HG03039 (cell line): ENCODE results near the gene AKAP13.

Experiments used
- ATAC-seq: cut with Tn5 transposase; IDR thresholded peaks from one replicate; pipeline ENCODE4 v1.9.1; 2021; ENCODE audit warnings: mild to moderate bottlenecking, moderate library complexity; ENCODE audit not compliant: unreplicated experiment

The AKAP13 gene

DNA sequence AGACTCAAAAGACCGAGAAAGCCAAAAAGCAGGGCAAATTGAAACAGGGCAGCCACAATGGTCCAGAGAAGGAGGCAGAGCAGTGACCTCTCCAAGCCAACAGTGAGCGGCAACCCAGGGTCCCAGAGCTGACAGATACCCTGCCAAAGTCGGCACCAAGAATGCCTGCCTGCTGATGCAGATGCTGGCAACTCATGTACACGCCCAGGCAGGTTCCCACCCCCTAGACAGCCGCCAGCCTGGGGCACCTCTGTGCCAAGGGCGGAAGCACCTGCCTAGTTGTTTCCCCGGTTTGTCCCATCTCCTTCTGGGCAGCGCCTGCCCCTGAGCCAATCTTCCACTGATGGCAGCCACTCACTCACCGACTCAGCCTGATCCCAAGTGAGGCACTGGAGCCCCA is 392.3 kb downstream of the AKAP13 start:
- no peak for ATAC-seq

DNA sequence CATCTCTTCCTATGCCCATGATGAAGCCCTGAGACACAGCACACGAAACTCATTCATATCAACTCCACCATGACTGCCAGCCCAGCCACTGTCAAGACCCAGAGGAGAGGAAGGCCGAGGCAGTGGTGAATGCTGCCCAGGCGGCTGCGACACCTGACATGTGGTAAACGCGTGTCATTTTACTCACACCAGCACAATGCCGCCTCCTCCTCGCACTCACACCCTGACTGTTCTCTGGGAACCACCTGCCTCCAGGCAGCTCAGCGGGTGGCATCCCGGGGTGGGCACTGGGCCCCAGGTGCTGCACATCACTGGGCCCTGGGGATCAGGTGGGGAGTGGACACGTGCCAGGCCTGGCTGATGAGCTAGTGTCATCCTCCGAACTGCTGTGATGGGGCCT is 392.8 kb downstream of the AKAP13 start:
- no peak for ATAC-seq

DNA sequence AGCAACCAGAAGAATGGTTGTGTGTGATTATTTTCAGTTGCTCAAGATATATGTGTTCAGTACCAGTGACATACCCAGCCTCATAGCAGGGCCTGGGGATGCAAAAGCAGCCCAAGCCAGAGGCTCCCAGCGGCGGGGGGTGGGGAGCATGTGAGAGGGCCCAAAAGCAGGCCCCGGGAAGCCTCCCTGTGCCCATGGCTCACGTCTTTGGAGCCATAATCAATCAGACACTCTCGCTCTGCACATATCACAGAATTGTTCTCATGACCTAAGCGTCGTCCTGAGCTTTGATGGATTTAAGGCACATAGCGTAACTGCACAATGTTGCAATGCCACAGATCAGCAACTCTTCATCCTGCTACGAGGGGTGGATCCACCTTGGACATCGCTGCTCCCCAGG is 393.6 kb downstream of the AKAP13 start:
- no peak for ATAC-seq

DNA sequence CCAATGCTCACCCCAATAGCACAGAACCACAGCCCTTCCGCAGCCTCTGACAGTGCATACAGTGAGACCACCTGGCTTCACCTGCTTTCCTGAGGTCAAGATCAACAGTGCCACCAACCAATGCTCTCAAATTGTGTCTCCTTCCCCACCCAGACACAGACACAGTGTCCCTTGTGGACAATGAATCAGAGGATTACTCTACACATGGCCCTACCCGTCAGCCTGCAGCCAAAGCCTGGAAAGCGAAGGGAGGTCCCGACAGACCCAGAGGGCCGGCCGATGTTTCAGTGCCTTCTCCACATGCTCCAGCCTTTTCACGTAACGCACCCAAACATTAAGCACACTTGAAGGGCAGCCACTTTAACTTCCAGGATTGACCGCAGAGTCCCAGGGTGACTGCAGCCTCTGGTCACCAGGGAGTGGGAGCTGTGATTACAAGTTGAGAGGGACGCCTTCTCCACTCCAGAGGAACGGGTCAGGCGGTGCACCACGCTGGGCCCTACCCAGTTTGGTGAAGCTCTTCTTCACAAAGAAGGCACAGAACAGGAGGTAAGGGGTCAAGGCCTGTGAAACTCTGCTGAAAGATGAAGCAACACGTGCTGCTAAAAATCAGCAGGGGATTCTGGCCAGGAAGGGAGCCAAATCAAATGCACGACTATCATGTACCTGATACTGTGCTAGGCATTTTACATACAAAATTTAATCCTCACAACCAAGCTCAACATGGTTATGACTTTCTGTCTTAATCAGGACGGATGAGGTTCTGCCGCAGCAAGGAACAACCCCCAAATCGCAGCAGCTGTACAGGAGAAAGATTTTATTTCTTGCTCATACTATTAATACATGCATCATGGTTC is 397.1 kb downstream of the AKAP13 start:
- no peak for ATAC-seq

DNA sequence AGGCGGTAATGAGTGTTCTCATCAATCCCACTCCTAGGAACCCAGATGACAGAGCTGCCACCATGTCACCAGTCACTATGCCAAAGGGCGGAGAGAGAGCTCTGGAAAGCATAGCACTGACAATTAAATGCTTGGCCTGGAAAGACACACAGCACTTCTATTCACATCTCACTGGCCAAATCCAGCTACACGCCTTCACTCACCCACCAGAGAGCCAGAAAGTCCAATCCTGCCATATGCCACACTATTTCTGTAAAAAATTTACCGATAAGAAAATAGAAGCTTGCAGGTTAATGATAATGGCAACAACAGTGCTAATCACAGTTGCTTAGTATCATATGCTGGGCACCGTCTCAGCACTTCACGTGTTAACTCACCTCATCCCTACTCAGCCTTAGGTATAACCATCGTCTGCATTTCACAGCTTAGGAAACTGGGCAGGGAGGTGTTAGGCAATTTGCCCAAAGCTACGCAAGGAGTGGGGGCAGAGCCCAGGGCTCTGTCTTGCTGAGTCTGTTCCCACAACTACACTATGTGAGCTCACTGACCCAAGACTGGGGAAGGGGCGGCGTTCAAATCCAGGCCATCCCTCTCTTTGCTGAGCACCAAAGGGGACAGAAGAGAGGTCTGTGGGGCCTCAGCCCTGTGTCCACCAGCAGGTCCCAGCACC is 397.8 kb downstream of the AKAP13 start:
- ATAC-seq: no peak

DNA sequence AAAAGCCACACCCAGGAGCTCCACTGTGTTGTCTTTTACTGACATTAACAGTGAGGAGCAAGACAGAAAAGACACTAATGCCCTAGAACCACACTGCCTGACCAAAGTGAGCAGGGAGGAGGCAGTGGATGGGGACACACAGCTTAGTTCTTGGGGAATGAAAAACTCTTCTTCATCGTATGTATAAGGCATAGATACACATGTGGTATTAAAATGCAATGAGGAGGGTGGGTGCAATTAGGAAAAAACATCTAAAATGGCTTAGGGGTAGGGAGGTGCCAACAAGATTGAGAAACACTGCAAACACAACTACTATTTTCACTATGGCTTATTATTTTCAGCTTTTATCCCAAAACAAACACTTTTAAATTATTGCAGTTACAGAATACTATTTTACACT is 398.8 kb downstream of the AKAP13 start:
- ATAC-seq: no peak

DNA sequence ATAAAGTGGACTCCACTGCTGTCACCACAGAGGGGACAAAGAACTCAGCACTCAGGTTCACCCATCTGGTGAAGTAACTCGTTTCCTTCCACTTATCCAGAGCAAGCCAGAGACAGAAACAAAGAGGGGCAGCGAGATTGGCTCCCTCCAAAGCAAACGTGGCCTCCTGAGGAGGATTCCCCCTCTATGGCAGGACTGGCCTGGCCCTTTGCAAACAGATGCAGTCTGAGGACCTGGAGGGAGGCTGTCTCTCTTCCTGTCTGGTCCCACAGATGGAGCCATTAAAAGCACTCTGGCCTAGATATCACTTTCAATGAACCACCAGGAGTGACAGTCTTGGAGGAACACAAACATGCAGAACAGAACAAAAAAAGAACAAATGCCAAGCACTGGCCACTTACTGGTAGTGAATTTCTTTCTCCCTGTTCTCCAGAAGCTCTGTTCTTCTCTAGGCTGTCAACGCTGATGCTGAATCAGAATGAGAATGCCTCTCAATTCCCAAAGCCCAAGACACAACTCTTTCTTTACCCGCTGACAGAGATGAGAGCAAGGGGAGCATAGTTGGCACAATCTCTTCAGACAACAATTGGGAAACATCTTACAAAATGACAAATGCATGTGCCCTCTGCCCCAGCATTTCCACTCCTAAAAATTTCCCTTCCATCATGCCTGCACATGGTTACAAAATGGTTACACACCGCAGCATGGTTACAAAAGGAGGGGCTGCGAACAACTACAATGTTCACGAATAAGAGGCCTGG is 400.0 kb downstream of the AKAP13 start:
- ATAC-seq: no peak

DNA sequence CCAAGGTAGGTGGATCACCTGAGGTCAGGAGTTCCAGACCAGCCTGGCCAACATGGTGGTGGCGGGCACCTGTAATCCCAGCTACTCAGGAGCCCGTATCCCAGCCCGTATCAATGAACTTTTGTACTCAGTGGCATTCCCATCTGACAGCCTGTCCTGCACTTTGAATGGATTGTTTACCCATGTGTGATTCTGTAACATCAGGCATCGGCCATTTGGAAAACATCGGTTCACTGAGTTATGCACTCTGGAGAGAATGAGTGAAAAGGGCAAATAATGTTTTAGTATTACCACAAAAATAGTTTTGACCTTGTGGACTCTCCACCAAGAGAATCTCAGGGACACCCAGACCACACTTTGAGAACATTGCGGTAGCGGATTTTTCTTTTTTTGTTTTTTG is 400.7 kb downstream of the AKAP13 start:
- no peak for ATAC-seq

DNA sequence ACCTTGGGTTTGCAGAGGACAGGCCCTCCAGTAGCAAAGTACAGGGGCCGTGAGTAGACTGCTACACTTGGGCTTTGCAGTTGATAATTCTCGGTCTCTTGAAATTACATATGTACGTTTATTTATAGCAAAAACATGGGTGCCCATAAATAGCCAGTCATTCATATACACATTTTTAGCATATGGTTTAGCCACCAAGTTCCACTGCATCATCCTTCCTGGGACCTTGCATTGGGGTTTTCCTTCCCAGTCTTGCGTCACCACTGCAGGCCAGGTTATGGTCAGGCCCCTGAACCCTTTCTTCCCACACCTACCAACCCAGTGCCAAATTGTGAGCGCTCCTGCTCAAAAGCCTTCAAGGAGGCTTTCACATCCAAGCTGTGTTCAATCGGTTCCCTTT is 401.7 kb downstream of the AKAP13 start:
- no peak for ATAC-seq

DNA sequence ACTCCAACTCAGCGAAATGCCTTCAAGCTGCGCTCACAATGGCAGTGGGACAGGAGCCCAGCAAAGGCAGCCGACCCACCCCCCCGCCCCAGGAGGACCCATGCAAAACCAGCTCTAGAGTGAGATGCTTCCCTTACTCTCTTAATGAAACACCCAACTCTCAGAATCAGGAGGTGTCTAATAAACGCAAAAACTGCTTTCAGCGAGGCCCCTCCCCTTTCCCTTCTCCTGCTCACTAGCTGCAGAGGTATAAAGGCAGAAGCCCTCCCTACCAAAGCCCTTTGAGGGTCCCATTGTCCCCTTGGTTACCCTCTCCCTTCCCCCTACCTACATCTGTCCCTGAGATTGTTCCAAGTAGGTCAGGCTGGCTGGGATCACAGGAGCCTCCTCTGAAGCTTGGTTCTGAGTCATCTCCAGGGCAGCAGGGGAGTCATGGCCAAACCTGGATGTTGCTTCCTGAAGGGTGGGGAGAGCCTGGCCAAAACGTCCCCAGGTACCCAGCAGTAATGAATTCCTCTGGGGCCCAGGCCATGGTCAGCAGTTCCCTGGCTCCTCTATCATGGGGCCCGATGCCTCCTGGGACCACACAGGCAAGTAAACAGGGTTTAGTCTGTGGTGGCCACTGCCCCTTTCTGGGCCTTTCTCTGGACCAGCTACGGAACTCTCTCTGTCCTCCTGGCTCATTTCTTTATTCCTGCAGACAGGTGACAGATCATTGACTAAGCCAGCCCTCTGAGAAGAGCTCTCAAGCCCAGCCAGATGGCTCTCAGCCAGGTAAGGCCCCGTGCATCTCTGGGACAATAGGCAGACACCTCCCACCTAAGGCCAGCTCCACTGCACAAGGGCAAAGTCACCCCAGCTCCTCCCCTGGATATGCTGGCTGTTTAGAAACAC is 405.7 kb downstream of the AKAP13 start:
- no peak for ATAC-seq

DNA sequence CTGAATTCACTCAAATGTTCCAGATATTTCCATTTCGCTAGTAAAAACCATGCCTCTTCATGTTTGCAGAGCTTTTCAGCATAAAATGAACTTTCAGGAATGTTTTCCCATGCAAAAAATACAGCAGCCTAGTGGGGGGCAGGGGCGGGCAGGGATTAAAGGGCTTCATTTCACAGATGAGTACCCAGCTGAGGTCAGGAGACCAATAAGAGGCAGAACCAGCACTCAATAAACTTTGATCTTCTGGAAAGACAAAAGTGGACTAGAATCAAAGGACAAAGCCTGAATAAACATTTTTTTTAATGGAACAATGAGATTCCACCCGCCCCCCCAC is 406.3 kb downstream of the AKAP13 start:
- no peak for ATAC-seq

DNA sequence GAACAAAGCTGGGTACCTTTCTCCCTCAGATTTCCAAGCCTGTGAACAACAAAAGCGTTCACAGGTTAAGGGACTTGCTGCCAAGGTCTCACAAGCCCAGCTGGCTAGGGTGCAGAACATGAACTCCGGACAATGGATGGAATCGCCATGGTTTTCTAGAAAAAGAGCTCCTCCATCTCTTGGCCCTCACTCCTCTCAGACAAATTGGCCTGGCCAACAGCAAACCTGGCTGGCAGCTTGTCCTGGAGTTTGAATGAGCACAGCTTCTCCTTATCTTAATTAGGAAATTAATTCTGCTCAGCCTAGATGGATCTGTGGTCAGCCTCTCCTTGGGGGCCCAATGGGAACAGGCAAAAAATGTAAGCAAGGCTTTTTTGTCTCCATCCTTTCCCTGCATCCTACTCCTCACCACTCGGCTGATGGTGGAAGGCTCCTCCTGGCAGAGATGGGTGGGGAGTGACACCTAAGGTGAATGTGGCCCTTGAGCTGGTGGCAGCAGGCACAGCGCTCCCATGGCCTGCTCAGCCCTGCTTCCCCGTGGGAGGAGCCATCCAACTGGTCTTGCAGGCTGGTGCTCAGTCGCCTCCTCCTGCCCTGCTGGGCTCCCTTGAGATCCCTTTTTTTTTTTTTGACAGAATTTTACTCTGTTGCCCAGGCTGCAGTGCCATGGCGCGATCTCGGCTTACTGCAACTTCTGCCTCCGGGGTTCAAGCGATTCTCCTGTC is 408.5 kb downstream of the AKAP13 start:
- ATAC-seq: no peak

DNA sequence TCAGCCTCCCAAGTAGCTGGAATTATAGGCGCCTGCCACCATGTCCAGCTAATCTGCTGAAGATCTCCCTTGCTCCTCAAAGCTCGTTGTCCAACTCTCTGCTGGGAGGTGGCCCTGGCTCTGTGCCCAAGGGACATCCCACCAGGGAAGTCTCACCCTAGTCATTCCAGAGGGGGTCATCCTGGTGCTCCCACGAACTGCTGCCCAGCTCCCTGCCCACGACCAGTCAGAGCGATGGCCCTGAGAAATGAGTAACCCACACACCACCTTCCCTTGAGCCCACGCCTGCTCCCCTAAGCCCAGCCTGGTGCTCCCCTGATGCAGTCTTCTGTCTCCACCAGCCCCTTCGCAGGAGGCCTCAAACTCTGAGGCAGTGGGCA is 409.1 kb downstream of the AKAP13 start:
- no peak for ATAC-seq

DNA sequence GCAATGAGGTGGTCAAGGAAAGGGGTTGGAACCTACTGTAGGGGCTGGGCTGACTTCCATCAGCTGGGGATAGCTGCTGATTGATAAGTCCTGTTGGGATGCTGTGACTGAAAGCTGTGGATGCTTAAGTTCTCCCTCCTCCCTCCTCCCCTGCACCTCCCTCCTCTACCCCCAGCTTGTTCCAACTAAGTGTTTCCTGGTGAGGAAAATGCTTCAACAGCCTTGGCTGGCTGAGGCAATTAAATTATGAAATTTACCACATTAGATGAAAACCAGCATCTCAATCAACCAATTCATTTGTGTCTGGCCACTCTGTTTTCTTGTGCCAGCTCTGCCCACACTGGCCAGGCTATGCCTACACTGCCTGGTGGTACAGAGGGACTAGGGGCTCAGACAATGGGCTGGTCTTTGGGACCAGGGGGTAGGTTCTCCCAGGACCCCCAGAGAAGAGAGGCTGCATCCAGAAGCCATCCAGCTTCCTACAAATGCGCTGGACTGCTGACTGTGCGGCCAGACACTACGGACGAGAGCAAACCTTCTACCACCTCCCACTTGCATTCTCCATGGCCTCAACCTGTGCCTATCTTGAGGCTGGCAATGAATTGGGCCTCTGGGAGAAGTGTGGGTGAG is 411.8 kb downstream of the AKAP13 start:
- ATAC-seq: no peak

DNA sequence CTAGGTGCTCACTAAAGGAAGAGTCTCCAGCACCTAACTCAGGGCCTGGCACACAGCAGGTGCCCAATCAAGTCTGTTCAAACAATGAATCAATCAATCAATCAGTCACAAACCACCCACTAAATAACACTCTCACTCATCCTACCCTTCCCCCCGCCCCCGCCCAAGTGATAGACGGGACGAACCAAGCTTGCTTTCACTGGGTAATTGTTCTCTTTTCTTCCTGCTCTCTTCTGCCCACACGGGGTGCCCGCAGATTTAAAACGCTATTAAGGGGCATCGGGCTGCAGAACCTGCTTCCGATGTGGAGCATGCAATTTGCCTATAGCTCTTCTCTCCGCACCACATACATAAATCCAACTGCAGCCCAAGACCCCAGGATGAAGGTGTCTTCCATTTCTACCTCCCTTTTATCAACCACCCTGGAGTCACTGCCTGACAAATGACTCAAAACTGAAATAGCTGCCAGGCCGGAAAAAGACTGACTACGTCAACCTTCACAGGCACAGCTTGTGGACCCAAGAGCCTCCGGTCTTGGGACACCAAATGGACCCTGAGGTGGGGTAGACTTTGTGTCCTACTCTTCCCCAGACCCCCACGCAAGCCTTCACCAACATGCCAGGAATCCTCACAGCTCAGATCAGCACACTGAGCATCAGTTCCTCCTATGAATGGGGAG is 412.6 kb downstream of the AKAP13 start:
- no peak for ATAC-seq

DNA sequence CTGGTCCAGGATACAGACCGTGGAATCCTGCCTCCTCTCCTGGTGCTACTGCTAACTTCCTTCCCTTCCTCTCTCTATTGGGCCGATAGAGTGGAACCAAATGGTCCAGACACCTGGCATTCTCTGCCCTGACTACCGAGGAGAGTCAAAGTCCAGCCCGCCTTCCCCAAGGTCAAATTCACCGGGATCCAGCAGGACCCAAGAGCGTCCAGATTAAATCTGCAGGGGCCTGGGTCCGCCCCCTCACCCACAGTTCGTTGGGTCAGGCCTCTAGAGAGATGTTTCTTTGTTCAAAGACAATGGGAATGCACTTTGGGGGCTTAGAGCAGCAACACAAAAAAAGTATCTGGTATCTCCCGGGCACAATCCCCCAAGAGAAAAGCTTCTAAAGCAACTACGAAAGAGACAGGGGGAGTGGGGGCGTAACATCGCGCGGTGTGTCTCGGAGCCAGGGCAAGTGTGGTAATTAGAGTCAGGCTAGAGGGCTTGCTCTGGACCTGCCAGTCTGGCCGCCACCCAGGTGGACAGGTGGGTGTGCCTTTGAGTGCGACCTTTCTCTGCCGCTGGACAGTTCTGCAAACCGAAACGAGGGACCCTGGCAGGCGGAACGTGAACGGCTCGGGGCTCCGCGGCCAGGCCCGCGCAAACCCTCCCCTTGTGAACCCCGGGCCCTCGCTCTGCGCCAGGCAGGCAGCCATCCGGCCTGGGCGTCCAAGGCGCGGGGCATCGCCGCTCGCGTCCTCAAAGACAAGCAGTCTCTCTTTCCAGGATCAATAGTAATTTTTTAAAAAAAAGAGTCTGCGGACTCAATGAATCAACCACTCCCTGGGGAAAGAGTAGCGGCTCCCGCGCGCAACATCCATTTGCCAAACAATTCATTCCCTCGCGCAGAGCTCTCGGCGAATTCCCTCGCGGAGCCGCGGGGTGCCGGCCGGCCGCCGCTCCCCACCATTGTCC is 413.5 kb downstream of the AKAP13 start:
- peak; percentile 33 for ATAC-seq

DNA sequence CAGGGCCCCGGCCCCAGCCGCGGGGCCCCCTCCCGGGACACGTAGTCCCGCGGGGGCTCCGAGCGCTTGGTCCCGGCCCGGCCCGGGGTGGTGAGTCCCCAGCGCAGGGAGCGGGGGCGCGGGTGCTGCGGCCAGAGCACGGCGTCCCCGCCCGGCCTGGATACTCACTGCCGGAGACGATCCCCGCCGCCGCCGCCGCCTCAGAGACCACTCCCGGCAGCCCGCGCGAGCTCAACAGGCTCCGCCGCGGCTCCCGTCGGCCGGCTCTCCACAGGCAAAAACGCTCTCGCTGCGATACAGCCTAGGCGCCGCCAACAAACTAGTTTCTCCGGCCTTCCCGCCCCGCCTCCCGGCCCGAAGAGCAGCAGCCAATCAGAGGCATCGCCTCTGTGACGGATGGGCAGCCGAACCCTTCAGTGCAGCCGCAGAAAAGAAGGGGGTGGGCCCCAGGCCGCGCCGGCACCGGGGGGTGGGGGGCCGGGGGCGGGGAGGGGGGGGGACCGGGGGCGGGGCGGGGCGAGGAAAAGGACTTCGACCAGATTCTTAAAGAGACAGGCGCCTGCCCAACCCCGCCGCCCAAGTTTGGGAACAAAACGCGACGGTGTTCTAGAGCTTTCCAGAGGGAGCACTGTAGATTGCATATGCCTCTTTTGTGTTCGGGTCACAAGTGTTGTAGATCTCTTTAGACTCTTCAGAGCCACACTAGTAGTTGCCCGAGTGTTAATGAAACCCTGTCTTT is 414.4 kb downstream of the AKAP13 start, which contains the start of gene KLHL25:
TSS of gene KLHL25 (minus strand) at position 328 of the 739 bp plus-strand sequence. CDS start 25,115 bp downstream, outside the sequence.
- ATAC-seq: peak; percentile 99
